Trophoblast cell (in vitro differentiated cells and primary cell): Measurements from ENCODE around the gene LAMC3.

Experiments used
- DNase-seq, 2 donors: peaks; one replicate each; pipeline ENCODE4 v3.0.0-alpha.2; 2016
- H2AFZ ChIP-seq: 2 replicates; pipeline ENCODE4 v1.6.1; 2013; ENCODE audit warnings: low read length, moderate library complexity, mild to moderate bottlenecking; ENCODE audit not compliant: insufficient read depth, poor library complexity
- H2AK5ac ChIP-seq: 2 replicates; pipeline ENCODE4 v1.6.1; 2013; ENCODE audit warnings: mild to moderate bottlenecking, low read length
- H2BK120ac ChIP-seq: 2 replicates; pipeline ENCODE4 v1.6.1; 2013; ENCODE audit warnings: low read length, mild to moderate bottlenecking, moderate library complexity; ENCODE audit not compliant: insufficient read depth, poor library complexity
- H2BK12ac ChIP-seq: 2 replicates; pipeline ENCODE4 v1.6.1; 2013; ENCODE audit warnings: mild to moderate bottlenecking, low read length, moderate library complexity
- H2BK5ac ChIP-seq: 2 replicates; pipeline ENCODE4 v1.6.1; 2013; ENCODE audit warnings: low read length, low read depth, moderate library complexity, mild to moderate bottlenecking; ENCODE audit not compliant: poor library complexity
- H3K14ac ChIP-seq: 2 replicates; pipeline ENCODE4 v1.6.1; 2013; ENCODE audit warnings: mild to moderate bottlenecking, low read length
- H3K18ac ChIP-seq: 2 replicates; pipeline ENCODE4 v1.6.1; 2013; ENCODE audit warnings: mild to moderate bottlenecking, low read length
- H3K23ac ChIP-seq: 2 replicates; pipeline ENCODE4 v1.6.1; 2013; ENCODE audit warnings: low read length
- H3K27ac ChIP-seq: 2 replicates; pipeline ENCODE4 v1.5.1; 2013; ENCODE audit warnings: low read depth, mild to moderate bottlenecking, inconsistent platforms, low read length, moderate library complexity
- H3K27me3 ChIP-seq: 2 replicates; pipeline ENCODE4 v1.6.1; 2013; ENCODE audit warnings: inconsistent platforms, mild to moderate bottlenecking, low read length, moderate library complexity; ENCODE audit not compliant: insufficient read depth
- H3K36me3 ChIP-seq, 2 experiments: 1 replicate in 1 of 2; 2 replicates in 1 of 2; pipeline ENCODE4 v1.6.1; 2013; ENCODE audit warnings: low read length in 2 of 2, mild to moderate bottlenecking in 2 of 2, moderate library complexity in 1 of 2; ENCODE audit not compliant: insufficient read depth in 2 of 2, control insufficient read depth in 1 of 2
- H3K4ac ChIP-seq: 2 replicates; pipeline ENCODE4 v1.6.1; 2013; ENCODE audit warnings: low read depth, mild to moderate bottlenecking, low read length, moderate library complexity
- H3K4me1 ChIP-seq, 2 experiments: 1 replicate in 1 of 2; 2 replicates in 1 of 2; pipeline ENCODE4 v1.6.1; 2013; ENCODE audit warnings: low read length in 2 of 2, mild to moderate bottlenecking in 2 of 2, moderate library complexity in 1 of 2; ENCODE audit not compliant: insufficient read depth in 2 of 2, control insufficient read depth in 1 of 2
- H3K4me2 ChIP-seq: 2 replicates; pipeline ENCODE4 v1.6.1; 2013; ENCODE audit warnings: inconsistent platforms, mild to moderate bottlenecking, low read length, moderate library complexity
- H3K4me3 ChIP-seq: 2 replicates; pipeline ENCODE4 v1.5.1; 2013; ENCODE audit warnings: mild to moderate bottlenecking, low read depth, low read length, inconsistent platforms
- H3K79me1 ChIP-seq: one replicate; pipeline ENCODE4 v1.6.1; 2013; ENCODE audit warnings: low read length
- H3K79me2 ChIP-seq: 2 replicates; pipeline ENCODE4 v1.6.1; 2013; ENCODE audit warnings: low read length, mild to moderate bottlenecking; ENCODE audit not compliant: control insufficient read depth, insufficient read depth, poor library complexity
- H3K9ac ChIP-seq: 2 replicates; pipeline ENCODE4 v1.6.1; 2013; ENCODE audit warnings: mild to moderate bottlenecking, low read length
- H3K9me3 ChIP-seq: 2 replicates; pipeline ENCODE4 v1.6.1; 2013; ENCODE audit warnings: low read depth, mild to moderate bottlenecking, control low read depth, inconsistent platforms, low read length; ENCODE audit not compliant: insufficient read depth
- H4K12ac ChIP-seq: 2 replicates; pipeline ENCODE4 v1.6.1; 2013; ENCODE audit warnings: low read depth, mild to moderate bottlenecking, low read length, moderate library complexity
- H4K8ac ChIP-seq: 2 replicates; pipeline ENCODE4 v1.6.1; 2013; ENCODE audit warnings: low read depth, mild to moderate bottlenecking, low read length, moderate library complexity
- H4K91ac ChIP-seq: one replicate; pipeline ENCODE4 v1.6.1; 2013; ENCODE audit warnings: low read depth, mild to moderate bottlenecking, low read length, moderate library complexity
- WGBS: extraction: QIAGEN DNeasy Blood & Tissue Kit; methylation state at CpG from one replicate; pipeline ENCODE4 v1.1.7; 2013; ENCODE audit warnings: missing lambda C conversion rate; ENCODE audit not compliant: insufficient read length, insufficient coverage; ENCODE audit errors: extremely low coverage; 5-methylcytosine and 5-hydroxymethylcytosine counted together

LAMC3 gene

DNA sequence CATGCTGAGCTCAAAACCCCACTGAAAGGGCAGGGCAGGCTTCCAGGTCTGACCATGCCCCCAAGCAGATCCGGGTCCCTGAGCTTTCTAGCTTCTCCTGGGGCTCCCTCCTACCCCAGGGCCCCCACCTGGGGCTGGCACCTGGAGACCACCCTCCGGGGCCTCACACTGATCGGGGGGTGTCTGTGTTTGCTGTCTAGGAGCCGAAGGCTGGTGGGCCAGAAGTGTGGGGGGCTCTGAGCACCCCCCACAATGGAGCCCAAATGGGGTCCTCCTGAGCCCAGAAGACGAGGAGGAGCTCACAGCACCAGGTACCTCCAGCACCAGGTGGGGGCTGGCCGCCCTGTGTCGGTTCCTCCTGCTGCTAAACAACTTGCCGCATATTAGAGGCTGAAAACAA lies 39.8 kb downstream of the LAMC3 start:
- H3K4ac ChIP-seq = no peak overlapping the region
- H3K23ac ChIP-seq = no peak overlapping the region
- H2BK5ac ChIP-seq = no peak overlapping the region
- no peak overlapping the region for H3K4me2 ChIP-seq
- no peaks in the 10 kb centered on the region for H3K79me1 ChIP-seq
- no peak overlapping the region for H4K91ac ChIP-seq
- H3K14ac ChIP-seq = no peak overlapping the region
- H2AK5ac ChIP-seq = no peak overlapping the region
- no peak overlapping the region for H3K4me3 ChIP-seq
- no peak overlapping the region for H3K9ac ChIP-seq
- H3K27me3 ChIP-seq = no peaks in the 10 kb centered on the region
- WGBS = no CpG with 5 or more reads among the region's 8 CpGs
- H3K18ac ChIP-seq = no peak overlapping the region
- H4K12ac ChIP-seq = no peak overlapping the region
- H3K9me3 ChIP-seq = peaks cover 2% of the 10 kb centered on the region
- no peaks in the 10 kb centered on the region for H3K79me2 ChIP-seq
- H3K36me3 ChIP-seq = no peaks in the 10 kb centered on the region
- no peak overlapping the region for H3K27ac ChIP-seq
- DNase-seq = no peak
- no peak overlapping the region for H2AFZ ChIP-seq
- H3K4me1 ChIP-seq = no peaks in the 10 kb centered on the region
- H2BK12ac ChIP-seq = no peak overlapping the region
- H2BK120ac ChIP-seq = no peak overlapping the region
- no peak overlapping the region for H4K8ac ChIP-seq

DNA sequence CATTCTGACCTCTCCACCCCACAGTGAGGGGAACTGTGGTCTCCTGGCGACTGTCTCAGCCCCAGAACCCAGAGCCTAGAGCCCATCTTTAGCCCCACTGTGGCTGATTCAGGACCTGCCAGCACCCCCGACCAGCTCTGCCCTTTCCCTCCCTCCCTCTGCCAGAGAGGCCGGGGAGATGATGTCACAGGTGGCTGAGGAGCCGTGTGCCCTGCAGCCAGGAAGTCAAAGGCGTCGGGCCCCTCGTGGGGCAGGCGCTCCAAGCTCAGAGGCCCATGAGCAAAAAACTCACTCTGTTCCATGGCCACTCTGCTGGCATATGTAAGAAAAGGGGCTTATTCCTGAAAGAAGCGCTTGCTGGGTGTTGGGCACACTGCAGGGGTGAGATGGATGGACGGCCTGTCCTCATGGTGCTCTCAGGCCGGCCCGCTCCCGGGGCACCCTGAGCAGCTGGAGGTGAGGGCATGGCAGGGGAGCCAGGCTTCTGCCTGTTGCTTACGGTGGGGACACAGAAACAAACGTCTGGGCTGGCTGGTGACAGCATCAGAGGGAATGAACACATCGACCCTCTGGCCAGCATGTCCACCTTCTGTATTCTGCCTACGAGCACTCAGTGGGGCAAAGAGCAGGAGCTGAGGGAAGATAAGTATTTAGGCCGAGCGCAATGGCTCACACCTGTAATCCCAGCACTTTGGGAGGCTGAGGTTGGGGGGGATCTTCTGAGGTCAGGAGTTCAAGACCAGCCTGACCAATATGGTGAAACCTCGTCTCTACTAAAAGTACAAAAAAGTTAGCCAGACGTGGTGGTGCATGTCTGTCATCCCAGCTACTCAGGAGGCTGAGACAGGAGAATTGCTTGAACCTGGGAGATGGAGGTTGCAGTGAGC lies 41.1 kb downstream of the LAMC3 start:
- H2BK5ac ChIP-seq = no peak overlapping the region
- WGBS = no CpG with 5 or more reads among the region's 21 CpGs
- H2BK12ac ChIP-seq = no peak overlapping the region

GRCh38 chr9:131050831-131051230 lies 41.9 kb downstream of the LAMC3 start:
- H2BK120ac ChIP-seq = no peak overlapping the region
- no peak overlapping the region for H4K8ac ChIP-seq
- no peak for DNase-seq

More for the DNA sequence above, 41.1 kb downstream of the LAMC3 start:
- no peaks in the 10 kb centered on the region for H3K27me3 ChIP-seq
- no peaks in the 10 kb centered on the region for H3K36me3 ChIP-seq
- no peak overlapping the region for H3K23ac ChIP-seq
- no peak overlapping the region for H3K27ac ChIP-seq
- no peak overlapping the region for H3K14ac ChIP-seq
- no peak overlapping the region for H3K9ac ChIP-seq
- no peak overlapping the region for H3K4ac ChIP-seq
- peaks cover 2% of the 10 kb centered on the region for H3K9me3 ChIP-seq
- H3K4me1 ChIP-seq = no peaks in the 10 kb centered on the region
- no peaks in the 10 kb centered on the region for H3K79me2 ChIP-seq
- H2AK5ac ChIP-seq = no peak overlapping the region
- no peak overlapping the region for H3K4me2 ChIP-seq
- no peak overlapping the region for H2AFZ ChIP-seq
- no peak overlapping the region for H4K12ac ChIP-seq
- no peaks in the 10 kb centered on the region for H3K79me1 ChIP-seq
- no peak overlapping the region for H4K91ac ChIP-seq
- H4K8ac ChIP-seq = no peak overlapping the region
- no peak for DNase-seq
- H3K4me3 ChIP-seq = no peak overlapping the region
- no peak overlapping the region for H3K18ac ChIP-seq
- no peak overlapping the region for H2BK120ac ChIP-seq

GRCh38 chr9:131051592-131052517 lies 42.9 kb downstream of the LAMC3 start:
- Histone ChIP-seq H3K4me1 (no peaks in the 10 kb centered on the region), H3K18ac (no peak overlapping the region), H2BK5ac (no peak overlapping the region), H4K91ac (no peak overlapping the region), H3K79me1 (no peaks in the 10 kb centered on the region), H2BK120ac (no peak overlapping the region), H2AK5ac (no peak overlapping the region), H3K14ac (no peak overlapping the region), H3K27me3 (no peaks in the 10 kb centered on the region), H3K4me3 (no peak overlapping the region), H3K4ac (no peak overlapping the region), H3K27ac (no peak overlapping the region), H3K9me3 (peaks cover 2% of the 10 kb centered on the region), H2AFZ (no peak overlapping the region), H3K36me3 (no peaks in the 10 kb centered on the region), H3K23ac (no peak overlapping the region), H2BK12ac (no peak overlapping the region), H3K79me2 (no peaks in the 10 kb centered on the region), H4K8ac (no peak overlapping the region), H3K9ac (no peak overlapping the region), H4K12ac (no peak overlapping the region), H3K4me2 (no peak overlapping the region)
- no peak for DNase-seq
- WGBS = no CpG with 5 or more reads among the region's 25 CpGs

More at GRCh38 chr9:131050831-131051230, 41.9 kb downstream of the LAMC3 start:
- H3K4me3 ChIP-seq = no peak overlapping the region
- no peaks in the 10 kb centered on the region for H3K79me2 ChIP-seq
- no peak overlapping the region for H2AFZ ChIP-seq
- no peak overlapping the region for H4K91ac ChIP-seq
- WGBS = no CpG with 5 or more reads among the region's 17 CpGs
- no peaks in the 10 kb centered on the region for H3K36me3 ChIP-seq
- H4K12ac ChIP-seq = no peak overlapping the region
- no peak overlapping the region for H3K4me2 ChIP-seq
- no peak overlapping the region for H3K14ac ChIP-seq
- no peaks in the 10 kb centered on the region for H3K4me1 ChIP-seq
- H2BK12ac ChIP-seq = no peak overlapping the region
- no peak overlapping the region for H3K27ac ChIP-seq
- no peaks in the 10 kb centered on the region for H3K79me1 ChIP-seq
- no peak overlapping the region for H3K9ac ChIP-seq
- no peak overlapping the region for H3K18ac ChIP-seq
- peaks cover 2% of the 10 kb centered on the region for H3K9me3 ChIP-seq
- H3K27me3 ChIP-seq = no peaks in the 10 kb centered on the region
- no peak overlapping the region for H3K4ac ChIP-seq
- H2BK5ac ChIP-seq = no peak overlapping the region
- H3K23ac ChIP-seq = no peak overlapping the region
- no peak overlapping the region for H2AK5ac ChIP-seq
